ENCODE results near the gene FLRT1.

Gene FLRT1

GRCh38 chr11:64032050-64032449, 3.7 kb upstream of the FLRT1 start:
- TF ChIP-seq CTCF (IDR thresholded peaks at IDR 0.05; ENCODE audit: insufficient read depth, low read depth, low read length, missing control alignments): no peak
- DNase-seq (ENCODE audit: low read depth): no peak
- no peak overlapping the region for H3K4me3 ChIP-seq (ENCODE audit: low read length)

- no peak overlapping the region for H3K4me3 ChIP-seq (ENCODE audit: low read length)
- no peak for TF ChIP-seq CTCF (IDR thresholded peaks at IDR 0.05; ENCODE audit: insufficient read depth, low read depth, low read length, missing control alignments)
- DNase-seq (ENCODE audit: low read depth): no peak
Measured at GRCh38 chr11:64034411-64034811, 1.3 kb upstream of the FLRT1 start.

- no peak overlapping the region for H3K4me3 ChIP-seq (ENCODE audit: low read length)
- DNase-seq (ENCODE audit: low read depth): no peak
- TF ChIP-seq CTCF (IDR thresholded peaks at IDR 0.05; ENCODE audit: insufficient read depth, low read depth, low read length, missing control alignments): no peak
Measured at GRCh38 chr11:64035081-64035524, 628 bp upstream of the FLRT1 start.

GRCh38 chr11:64036087-64037026, 626 bp downstream of the FLRT1 start:
- peak; percentile 30 for DNase-seq (ENCODE audit: low read depth)
- H3K4me3 ChIP-seq (ENCODE audit: low read length): no peak overlapping the region
- TF ChIP-seq CTCF (IDR thresholded peaks at IDR 0.05; ENCODE audit: insufficient read depth, low read depth, low read length, missing control alignments): no peak

- no peak for TF ChIP-seq CTCF (IDR thresholded peaks at IDR 0.05; ENCODE audit: insufficient read depth, low read depth, low read length, missing control alignments)
Measured at GRCh38 chr11:64037027-64037634, 1.4 kb downstream of the FLRT1 start.

GRCh38 chr11:64038500-64038899, 2.8 kb downstream of the FLRT1 start:
- no peak for DNase-seq (ENCODE audit: low read depth)
- no peak overlapping the region for H3K4me3 ChIP-seq (ENCODE audit: low read length)

More at GRCh38 chr11:64037027-64037634, 1.4 kb downstream of the FLRT1 start:
- H3K4me3 ChIP-seq (ENCODE audit: low read length): no peak overlapping the region
- DNase-seq (ENCODE audit: low read depth): no peak

More at GRCh38 chr11:64038500-64038899, 2.8 kb downstream of the FLRT1 start:
- TF ChIP-seq CTCF (IDR thresholded peaks at IDR 0.05; ENCODE audit: insufficient read depth, low read depth, low read length, missing control alignments): no peak
